Measurements from ENCODE around the gene MAP7D3. TPM values are rescaled to one million over a fixed set of nuclear protein-coding genes. Genes with fewer than 3 reads are reported as not detected.
"Not testable (repeated sequence)": the region's sequence is repeated elsewhere in the genome, so short reads cannot be mapped to it uniquely, and the experiment has no call there.

Gene MAP7D3
- total RNA-seq, 1 donor from 2014 or later = 8.2 TPM

DNA sequence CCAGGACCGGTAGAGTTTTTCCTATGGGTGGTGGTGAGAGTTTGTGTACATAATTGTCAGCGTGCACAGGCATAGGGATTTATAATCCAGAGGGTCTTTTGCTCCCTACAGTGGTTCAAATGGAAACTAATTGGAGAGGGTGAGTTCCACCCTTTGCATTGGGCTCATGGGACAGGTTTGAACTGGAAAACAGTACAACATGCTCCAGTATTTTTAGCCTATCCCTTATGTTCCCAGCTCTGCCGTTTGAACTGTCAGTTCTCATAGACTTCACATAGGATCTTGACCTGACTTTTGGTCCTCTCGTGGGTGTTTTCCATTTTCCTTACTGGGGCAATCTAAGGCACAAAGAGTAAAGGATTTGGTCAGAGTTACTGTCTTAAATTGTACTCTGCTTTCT lies 72.1 kb downstream of the MAP7D3 start:
- Histone ChIP-seq H3K27ac (no peak overlapping the region), H3K36me3 (no peaks in the 10 kb centered on the region), H3K4me3 (no peak overlapping the region), H3K27me3 (ENCODE audit: low read depth) (no peaks in the 10 kb centered on the region), H3K9me3 (no peaks in the 10 kb centered on the region), H3K4me1 (no peaks in the 10 kb centered on the region)
- DNase-seq (no peak), ATAC-seq (no peak)
- TF ChIP-seq, protein P1, sequence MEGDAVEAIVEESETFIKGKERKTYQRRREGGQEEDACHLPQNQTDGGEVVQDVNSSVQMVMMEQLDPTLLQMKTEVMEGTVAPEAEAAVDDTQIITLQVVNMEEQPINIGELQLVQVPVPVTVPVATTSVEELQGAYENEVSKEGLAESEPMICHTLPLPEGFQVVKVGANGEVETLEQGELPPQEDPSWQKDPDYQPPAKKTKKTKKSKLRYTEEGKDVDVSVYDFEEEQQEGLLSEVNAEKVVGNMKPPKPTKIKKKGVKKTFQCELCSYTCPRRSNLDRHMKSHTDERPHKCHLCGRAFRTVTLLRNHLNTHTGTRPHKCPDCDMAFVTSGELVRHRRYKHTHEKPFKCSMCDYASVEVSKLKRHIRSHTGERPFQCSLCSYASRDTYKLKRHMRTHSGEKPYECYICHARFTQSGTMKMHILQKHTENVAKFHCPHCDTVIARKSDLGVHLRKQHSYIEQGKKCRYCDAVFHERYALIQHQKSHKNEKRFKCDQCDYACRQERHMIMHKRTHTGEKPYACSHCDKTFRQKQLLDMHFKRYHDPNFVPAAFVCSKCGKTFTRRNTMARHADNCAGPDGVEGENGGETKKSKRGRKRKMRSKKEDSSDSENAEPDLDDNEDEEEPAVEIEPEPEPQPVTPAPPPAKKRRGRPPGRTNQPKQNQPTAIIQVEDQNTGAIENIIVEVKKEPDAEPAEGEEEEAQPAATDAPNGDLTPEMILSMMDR (IDR thresholded peaks at IDR 0.05) = no peak
- intact Hi-C loops (cut with DNase I) = no loop called here

- ATAC-seq = peak; percentile 79 to 85
- H3K27ac ChIP-seq = peak overlapping the region; percentile 47
- no peak for DNase-seq
- TF ChIP-seq, protein P1 (IDR thresholded peaks at IDR 0.05) = no peak
- H3K36me3 ChIP-seq = no peaks in the 10 kb centered on the region
- H3K27me3 ChIP-seq (ENCODE audit: low read depth) = no peaks in the 10 kb centered on the region
- intact Hi-C loops (cut with DNase I) = no loop called here
- no peak overlapping the region for H3K4me3 ChIP-seq
- H3K9me3 ChIP-seq = no peaks in the 10 kb centered on the region
- no peaks in the 10 kb centered on the region for H3K4me1 ChIP-seq
Measured at GRCh38 chrX:136176399-136176825, 74.8 kb downstream of the MAP7D3 start.

GRCh38 chrX:136171420-136171819 lies 79.8 kb downstream of the MAP7D3 start:
- H3K27ac ChIP-seq = no peak overlapping the region
- no peaks in the 10 kb centered on the region for H3K27me3 ChIP-seq (ENCODE audit: low read depth)

GRCh38 chrX:136170139-136170800 lies 80.9 kb downstream of the MAP7D3 start:
- intact Hi-C loops (cut with DNase I) = no loop called here
- Histone ChIP-seq H3K27ac (peak overlapping the region; percentile 74), H3K4me1 (peaks cover 4% of the 10 kb centered on the region), H3K4me3 (no peak overlapping the region), H3K27me3 (ENCODE audit: low read depth) (no peaks in the 10 kb centered on the region), H3K9me3 (no peaks in the 10 kb centered on the region), H3K36me3 (no peaks in the 10 kb centered on the region)
- DNase-seq (no peak), ATAC-seq (peak in 1 of 2 donors; percentile 53)
- TF ChIP-seq, protein P1 (IDR thresholded peaks at IDR 0.05) = peak; percentile 13

More at GRCh38 chrX:136171420-136171819, 79.8 kb downstream of the MAP7D3 start:
- intact Hi-C loops (cut with DNase I) = no loop called here
- H3K9me3 ChIP-seq = no peaks in the 10 kb centered on the region
- DNase-seq (no peak), ATAC-seq (no peak)
- H3K4me3 ChIP-seq = no peak overlapping the region
- no peaks in the 10 kb centered on the region for H3K36me3 ChIP-seq
- TF ChIP-seq, protein P1 (IDR thresholded peaks at IDR 0.05) = no peak
- H3K4me1 ChIP-seq = peaks cover 4% of the 10 kb centered on the region

- ATAC-seq (peak; percentile 79 to 88), DNase-seq (no peak)
- no peaks in the 10 kb centered on the region for H3K9me3 ChIP-seq
- peak overlapping the region; percentile 74 for H3K27ac ChIP-seq
- TF ChIP-seq, protein P1 (IDR thresholded peaks at IDR 0.05) = no peak
- H3K36me3 ChIP-seq = no peaks in the 10 kb centered on the region
- intact Hi-C loops (cut with DNase I) = no loop called here
- H3K27me3 ChIP-seq (ENCODE audit: low read depth) = no peaks in the 10 kb centered on the region
- no peak overlapping the region for H3K4me3 ChIP-seq
- peaks cover 4% of the 10 kb centered on the region for H3K4me1 ChIP-seq
Measured at GRCh38 chrX:136168929-136169735, 82.1 kb downstream of the MAP7D3 start.

GRCh38 chrX:136167989-136168388 lies 83.2 kb downstream of the MAP7D3 start:
- intact Hi-C loops (cut with DNase I) = not testable (repeated sequence)

More at GRCh38 chrX:136167989-136168388, 83.2 kb downstream of the MAP7D3 start:
- not testable (repeated sequence) for H3K27me3 ChIP-seq (ENCODE audit: low read depth); H3K4me1 ChIP-seq; H3K4me3 ChIP-seq; ATAC-seq; DNase-seq; H3K27ac ChIP-seq; H3K36me3 ChIP-seq; H3K9me3 ChIP-seq
